GM23338 (cell line): ENCODE data around the gene GALK1. TPM values are rescaled to one million over a fixed set of nuclear protein-coding genes. Genes with fewer than 3 reads are reported as not detected.

Experiments used
- ATAC-seq: fragments of 200-7000 bp; cut with Tn5 transposase; 3 replicates; pipeline ENCODE4 v1.9.1; 2020
- DNase-seq: peaks from one replicate; pipeline ENCODE4 v3.0.0-alpha.2; 2015; ENCODE audit warnings: low spot score
- H2AFZ ChIP-seq: fragments of 200-600 bp; sonication (generic); 2 replicates; pipeline ENCODE4 v1.8.0; 2016; ENCODE audit warnings: antibody characterized with exemption, mild to moderate bottlenecking, moderate library complexity
- H3F3A ChIP-seq: fragments of 200-600 bp; sonication (generic); replicated peaks from 2 replicates; pipeline ENCODE4 v1.8.0; 2017; ENCODE audit warnings: antibody characterized with exemption, mixed run types, low read depth
- H3K27ac ChIP-seq: fragments of 200-600 bp; sonication (generic); 2 replicates; pipeline ENCODE4 v1.6.1; 2016; ENCODE audit warnings: low read depth
- H3K27me3 ChIP-seq: fragments of 200-600 bp; sonication (generic); 2 replicates; pipeline ENCODE4 v1.8.0; 2016; ENCODE audit warnings: mild to moderate bottlenecking, mixed run types, moderate library complexity; ENCODE audit not compliant: insufficient read depth
- H3K36me3 ChIP-seq: fragments of 200-600 bp; sonication (generic); 2 replicates; pipeline ENCODE4 v1.8.0; 2016; ENCODE audit warnings: mild to moderate bottlenecking; ENCODE audit not compliant: insufficient read depth
- H3K4me1 ChIP-seq: fragments of 200-600 bp; sonication (generic); 2 replicates; pipeline ENCODE4 v1.8.0; 2016; ENCODE audit warnings: mild to moderate bottlenecking, moderate library complexity; ENCODE audit not compliant: insufficient read depth
- H3K4me2 ChIP-seq: fragments of 200-600 bp; sonication (generic); 2 replicates; pipeline ENCODE4 v1.7.1; 2017; ENCODE audit warnings: mixed run types
- H3K4me3 ChIP-seq: fragments of 200-600 bp; sonication (generic); 2 replicates; pipeline ENCODE4 v1.6.1; 2016; ENCODE audit warnings: mixed run types
- H3K79me2 ChIP-seq: fragments of 200-600 bp; sonication (generic); replicated peaks from 2 replicates; pipeline ENCODE4 v1.8.0; 2017; ENCODE audit warnings: mild to moderate bottlenecking; ENCODE audit not compliant: insufficient read depth
- H3K9me2 ChIP-seq: fragments of 200-600 bp; sonication (generic); 2 replicates; pipeline ENCODE4 v1.8.0; 2017; ENCODE audit not compliant: insufficient read depth
- H4K20me1 ChIP-seq: fragments of 200-600 bp; sonication (generic); replicated peaks from 2 replicates; pipeline ENCODE4 v1.8.0; 2017; ENCODE audit warnings: mild to moderate bottlenecking; ENCODE audit not compliant: insufficient read depth
- H3K27ac Mint-ChIP-seq: 2 replicates; pipeline ENCODE4 v1.8.0; 2020; ENCODE audit warnings: inconsistent platforms, mild to moderate bottlenecking, moderate library complexity, mixed read lengths
- H3K27me3 Mint-ChIP-seq: 3 replicates; pipeline ENCODE4 v1.8.0; 2022; ENCODE audit warnings: low read depth, mild to moderate bottlenecking, moderate library complexity, mixed read lengths, inconsistent platforms; ENCODE audit not compliant: insufficient read depth, poor library complexity
- H3K36me3 Mint-ChIP-seq: 3 replicates; pipeline ENCODE4 v1.8.0; 2021; ENCODE audit warnings: low read depth, mild to moderate bottlenecking, inconsistent platforms, moderate library complexity, mixed read lengths
- H3K4me1 Mint-ChIP-seq: 3 replicates; pipeline ENCODE4 v1.8.0; 2020; ENCODE audit warnings: mild to moderate bottlenecking, inconsistent platforms, mixed read lengths
- H3K4me3 Mint-ChIP-seq: 3 replicates; pipeline ENCODE4 v1.8.0; 2021; ENCODE audit warnings: moderate library complexity, mild to moderate bottlenecking, inconsistent platforms, mixed read lengths
- H3K9me3 Mint-ChIP-seq: 3 replicates; pipeline ENCODE4 v1.8.0; 2020; ENCODE audit warnings: moderate library complexity, mild to moderate bottlenecking, inconsistent platforms, mixed read lengths
- CREB1 ChIP-seq: fragments of 250-450 bp; sonication (Bioruptor Pico); IDR thresholded peaks from 2 replicates; pipeline ENCODE4 v1.5.0; 2020; ENCODE audit warnings: low read depth, mild to moderate bottlenecking, moderate library complexity
- EZH2 ChIP-seq: fragments of 200-600 bp; sonication (generic); IDR thresholded peaks from one replicate; pipeline ENCODE4 v1.8.0; 2017; ENCODE audit warnings: antibody characterized with exemption, mild to moderate bottlenecking, low read depth; ENCODE audit not compliant: unreplicated experiment
- EZH2phosphoT487 ChIP-seq: fragments of 200-600 bp; sonication (generic); IDR thresholded peaks from one replicate; pipeline ENCODE4 v1.8.1; 2018; ENCODE audit warnings: antibody characterized with exemption; ENCODE audit not compliant: unreplicated experiment
- JUNB ChIP-seq: IDR thresholded peaks from one replicate; pipeline ENCODE4 v1.6.1; 2016; ENCODE audit warnings: antibody characterized with exemption; ENCODE audit not compliant: unreplicated experiment
- NANOG ChIP-seq: IDR thresholded peaks from 2 replicates; pipeline ENCODE4 v1.6.1; 2016; ENCODE audit warnings: antibody characterized with exemption, borderline replicate concordance
- POLR2AphosphoS5 ChIP-seq: IDR thresholded peaks from 2 replicates; pipeline ENCODE4 v1.6.1; 2016; ENCODE audit warnings: antibody characterized with exemption, low read depth
- STAT1 ChIP-seq: IDR thresholded peaks from one replicate; pipeline ENCODE4 v1.6.1; 2016; ENCODE audit warnings: antibody characterized with exemption; ENCODE audit not compliant: unreplicated experiment
- ZNF114 ChIP-seq: fragments of 250-450 bp; sonication (Bioruptor Pico); IDR thresholded peaks from 2 replicates; pipeline ENCODE4 v1.5.0; 2020; ENCODE audit warnings: mild to moderate bottlenecking, moderate library complexity
- ZNF331 ChIP-seq: fragments of 250-450 bp; sonication (Bioruptor Pico); IDR thresholded peaks from 2 replicates; pipeline ENCODE4 v1.5.0; 2020; ENCODE audit warnings: low read depth, mild to moderate bottlenecking, moderate library complexity
- polyA plus RNA-seq: library from polyadenylated mRNA; unstranded; fragments of >200 nt; fragmentation: Nextera tagmentation; extraction: Ambion mirVana; gene quantifications from 2 replicates; pipeline ENCODE4 v1.2.1, GENCODE V29; 2016
- total RNA-seq: library from RNA; depleted of rRNA; stranded (reverse); fragments of >200 nt; shearing (Covaris generic); gene quantifications from 2 replicates; pipeline ENCODE4 v1.2.3, GENCODE V29; 2014
- TF ChIP-seq, protein P1 (sequence below): IDR thresholded peaks from one replicate; pipeline ENCODE4 v1.6.1; 2018; ENCODE audit warnings: antibody characterized with exemption; ENCODE audit not compliant: unreplicated experiment
- TF ChIP-seq, protein P2 (sequence below): IDR thresholded peaks from 2 replicates; pipeline ENCODE4 v1.6.1; 2016; ENCODE audit warnings: antibody characterized with exemption
- TF ChIP-seq, protein P3 (sequence below): fragments of 250-450 bp; sonication (Bioruptor Pico); IDR thresholded peaks from 2 replicates; pipeline ENCODE4 v1.5.0; 2020; ENCODE audit warnings: mild to moderate bottlenecking, moderate library complexity
- TF ChIP-seq, protein P4 (sequence below), 2 experiments: fragments of 200-600 bp in 1 of 2; sonication (generic) in 1 of 2; conservative IDR thresholded peaks; 2 replicates each; pipeline versions ENCODE4 v1.5.1 to v1.6.1; 2016 to 2017; ENCODE audit warnings: antibody characterized with exemption in 2 of 2, low read depth in 2 of 2, mild to moderate bottlenecking in 2 of 2, moderate library complexity in 1 of 2

The GALK1 gene
- total and polyA plus RNA-seq, 2 experiments from 2014 or later, result 30.5 to 31.7 TPM

DNA sequence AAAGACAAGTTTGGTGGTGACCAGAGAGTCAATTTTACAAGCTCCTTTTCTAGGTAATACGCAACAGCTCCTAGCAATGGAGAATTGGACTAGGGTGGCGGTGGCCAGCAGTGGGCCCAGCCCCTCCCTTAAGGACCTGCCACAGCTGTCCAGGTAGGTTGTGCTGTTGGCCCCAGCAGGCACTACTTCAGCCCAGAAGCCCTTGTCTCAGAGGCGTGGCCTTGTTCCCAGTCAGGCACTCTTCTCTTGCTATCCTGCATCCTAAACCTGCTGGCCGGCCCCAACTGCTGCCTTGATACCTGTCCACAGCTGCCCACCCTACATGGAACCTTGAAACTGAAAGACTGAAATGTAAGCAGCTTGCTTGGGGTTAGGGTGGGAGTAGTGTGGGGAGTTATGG is 989 bp upstream of the GALK1 start:
- peaks cover 4% of the 10 kb centered on the region for H3F3A ChIP-seq
- no peak overlapping the region for H3K4me3 ChIP-seq
- no peak overlapping the region for H3K27ac ChIP-seq
- H3K36me3 ChIP-seq, result no peaks in the 10 kb centered on the region
- Mint-ChIP-seq H3K27me3 (peaks cover 16% of the 10 kb centered on the region), H3K9me3 (no peaks in the 10 kb centered on the region; the same call in 2 of the 3 replicates), H3K4me3 (peak overlapping the region; percentile 21; the same call in 1 of the 3 replicates), H3K27ac (no peak overlapping the region), H3K36me3 (no peaks in the 10 kb centered on the region; the same call in 2 of the 3 replicates), H3K4me1 (peaks cover 5% of the 10 kb centered on the region; the same call in 2 of the 3 replicates)
- ATAC-seq (peak; percentile 10; the same call in 2 of the 3 replicates), DNase-seq (no peak)
- 0 out of 2 replicates have a peak, but pooled peaks cover 3% of the 10 kb centered on the region for H4K20me1 ChIP-seq
- H2AFZ ChIP-seq, result no peak overlapping the region
- no peak overlapping the region for H3K4me2 ChIP-seq
- TF ChIP-seq ZNF331 (CRISPR knock-in tag) (no peak), POLR2AphosphoS5 (no peak), CREB1 (CRISPR knock-in tag) (no peak), STAT1 (no peak), EZH2phosphoT487 (no peak), NANOG (no peak), ZNF114 (CRISPR knock-in tag) (no peak), EZH2 (no peak), JUNB (no peak)
- TF ChIP-seq, protein P1, sequence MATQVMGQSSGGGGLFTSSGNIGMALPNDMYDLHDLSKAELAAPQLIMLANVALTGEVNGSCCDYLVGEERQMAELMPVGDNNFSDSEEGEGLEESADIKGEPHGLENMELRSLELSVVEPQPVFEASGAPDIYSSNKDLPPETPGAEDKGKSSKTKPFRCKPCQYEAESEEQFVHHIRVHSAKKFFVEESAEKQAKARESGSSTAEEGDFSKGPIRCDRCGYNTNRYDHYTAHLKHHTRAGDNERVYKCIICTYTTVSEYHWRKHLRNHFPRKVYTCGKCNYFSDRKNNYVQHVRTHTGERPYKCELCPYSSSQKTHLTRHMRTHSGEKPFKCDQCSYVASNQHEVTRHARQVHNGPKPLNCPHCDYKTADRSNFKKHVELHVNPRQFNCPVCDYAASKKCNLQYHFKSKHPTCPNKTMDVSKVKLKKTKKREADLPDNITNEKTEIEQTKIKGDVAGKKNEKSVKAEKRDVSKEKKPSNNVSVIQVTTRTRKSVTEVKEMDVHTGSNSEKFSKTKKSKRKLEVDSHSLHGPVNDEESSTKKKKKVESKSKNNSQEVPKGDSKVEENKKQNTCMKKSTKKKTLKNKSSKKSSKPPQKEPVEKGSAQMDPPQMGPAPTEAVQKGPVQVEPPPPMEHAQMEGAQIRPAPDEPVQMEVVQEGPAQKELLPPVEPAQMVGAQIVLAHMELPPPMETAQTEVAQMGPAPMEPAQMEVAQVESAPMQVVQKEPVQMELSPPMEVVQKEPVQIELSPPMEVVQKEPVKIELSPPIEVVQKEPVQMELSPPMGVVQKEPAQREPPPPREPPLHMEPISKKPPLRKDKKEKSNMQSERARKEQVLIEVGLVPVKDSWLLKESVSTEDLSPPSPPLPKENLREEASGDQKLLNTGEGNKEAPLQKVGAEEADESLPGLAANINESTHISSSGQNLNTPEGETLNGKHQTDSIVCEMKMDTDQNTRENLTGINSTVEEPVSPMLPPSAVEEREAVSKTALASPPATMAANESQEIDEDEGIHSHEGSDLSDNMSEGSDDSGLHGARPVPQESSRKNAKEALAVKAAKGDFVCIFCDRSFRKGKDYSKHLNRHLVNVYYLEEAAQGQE, result no peak
- TF ChIP-seq, protein P2, sequence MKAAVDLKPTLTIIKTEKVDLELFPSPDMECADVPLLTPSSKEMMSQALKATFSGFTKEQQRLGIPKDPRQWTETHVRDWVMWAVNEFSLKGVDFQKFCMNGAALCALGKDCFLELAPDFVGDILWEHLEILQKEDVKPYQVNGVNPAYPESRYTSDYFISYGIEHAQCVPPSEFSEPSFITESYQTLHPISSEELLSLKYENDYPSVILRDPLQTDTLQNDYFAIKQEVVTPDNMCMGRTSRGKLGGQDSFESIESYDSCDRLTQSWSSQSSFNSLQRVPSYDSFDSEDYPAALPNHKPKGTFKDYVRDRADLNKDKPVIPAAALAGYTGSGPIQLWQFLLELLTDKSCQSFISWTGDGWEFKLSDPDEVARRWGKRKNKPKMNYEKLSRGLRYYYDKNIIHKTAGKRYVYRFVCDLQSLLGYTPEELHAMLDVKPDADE, result no peak
- TF ChIP-seq, protein P3, sequence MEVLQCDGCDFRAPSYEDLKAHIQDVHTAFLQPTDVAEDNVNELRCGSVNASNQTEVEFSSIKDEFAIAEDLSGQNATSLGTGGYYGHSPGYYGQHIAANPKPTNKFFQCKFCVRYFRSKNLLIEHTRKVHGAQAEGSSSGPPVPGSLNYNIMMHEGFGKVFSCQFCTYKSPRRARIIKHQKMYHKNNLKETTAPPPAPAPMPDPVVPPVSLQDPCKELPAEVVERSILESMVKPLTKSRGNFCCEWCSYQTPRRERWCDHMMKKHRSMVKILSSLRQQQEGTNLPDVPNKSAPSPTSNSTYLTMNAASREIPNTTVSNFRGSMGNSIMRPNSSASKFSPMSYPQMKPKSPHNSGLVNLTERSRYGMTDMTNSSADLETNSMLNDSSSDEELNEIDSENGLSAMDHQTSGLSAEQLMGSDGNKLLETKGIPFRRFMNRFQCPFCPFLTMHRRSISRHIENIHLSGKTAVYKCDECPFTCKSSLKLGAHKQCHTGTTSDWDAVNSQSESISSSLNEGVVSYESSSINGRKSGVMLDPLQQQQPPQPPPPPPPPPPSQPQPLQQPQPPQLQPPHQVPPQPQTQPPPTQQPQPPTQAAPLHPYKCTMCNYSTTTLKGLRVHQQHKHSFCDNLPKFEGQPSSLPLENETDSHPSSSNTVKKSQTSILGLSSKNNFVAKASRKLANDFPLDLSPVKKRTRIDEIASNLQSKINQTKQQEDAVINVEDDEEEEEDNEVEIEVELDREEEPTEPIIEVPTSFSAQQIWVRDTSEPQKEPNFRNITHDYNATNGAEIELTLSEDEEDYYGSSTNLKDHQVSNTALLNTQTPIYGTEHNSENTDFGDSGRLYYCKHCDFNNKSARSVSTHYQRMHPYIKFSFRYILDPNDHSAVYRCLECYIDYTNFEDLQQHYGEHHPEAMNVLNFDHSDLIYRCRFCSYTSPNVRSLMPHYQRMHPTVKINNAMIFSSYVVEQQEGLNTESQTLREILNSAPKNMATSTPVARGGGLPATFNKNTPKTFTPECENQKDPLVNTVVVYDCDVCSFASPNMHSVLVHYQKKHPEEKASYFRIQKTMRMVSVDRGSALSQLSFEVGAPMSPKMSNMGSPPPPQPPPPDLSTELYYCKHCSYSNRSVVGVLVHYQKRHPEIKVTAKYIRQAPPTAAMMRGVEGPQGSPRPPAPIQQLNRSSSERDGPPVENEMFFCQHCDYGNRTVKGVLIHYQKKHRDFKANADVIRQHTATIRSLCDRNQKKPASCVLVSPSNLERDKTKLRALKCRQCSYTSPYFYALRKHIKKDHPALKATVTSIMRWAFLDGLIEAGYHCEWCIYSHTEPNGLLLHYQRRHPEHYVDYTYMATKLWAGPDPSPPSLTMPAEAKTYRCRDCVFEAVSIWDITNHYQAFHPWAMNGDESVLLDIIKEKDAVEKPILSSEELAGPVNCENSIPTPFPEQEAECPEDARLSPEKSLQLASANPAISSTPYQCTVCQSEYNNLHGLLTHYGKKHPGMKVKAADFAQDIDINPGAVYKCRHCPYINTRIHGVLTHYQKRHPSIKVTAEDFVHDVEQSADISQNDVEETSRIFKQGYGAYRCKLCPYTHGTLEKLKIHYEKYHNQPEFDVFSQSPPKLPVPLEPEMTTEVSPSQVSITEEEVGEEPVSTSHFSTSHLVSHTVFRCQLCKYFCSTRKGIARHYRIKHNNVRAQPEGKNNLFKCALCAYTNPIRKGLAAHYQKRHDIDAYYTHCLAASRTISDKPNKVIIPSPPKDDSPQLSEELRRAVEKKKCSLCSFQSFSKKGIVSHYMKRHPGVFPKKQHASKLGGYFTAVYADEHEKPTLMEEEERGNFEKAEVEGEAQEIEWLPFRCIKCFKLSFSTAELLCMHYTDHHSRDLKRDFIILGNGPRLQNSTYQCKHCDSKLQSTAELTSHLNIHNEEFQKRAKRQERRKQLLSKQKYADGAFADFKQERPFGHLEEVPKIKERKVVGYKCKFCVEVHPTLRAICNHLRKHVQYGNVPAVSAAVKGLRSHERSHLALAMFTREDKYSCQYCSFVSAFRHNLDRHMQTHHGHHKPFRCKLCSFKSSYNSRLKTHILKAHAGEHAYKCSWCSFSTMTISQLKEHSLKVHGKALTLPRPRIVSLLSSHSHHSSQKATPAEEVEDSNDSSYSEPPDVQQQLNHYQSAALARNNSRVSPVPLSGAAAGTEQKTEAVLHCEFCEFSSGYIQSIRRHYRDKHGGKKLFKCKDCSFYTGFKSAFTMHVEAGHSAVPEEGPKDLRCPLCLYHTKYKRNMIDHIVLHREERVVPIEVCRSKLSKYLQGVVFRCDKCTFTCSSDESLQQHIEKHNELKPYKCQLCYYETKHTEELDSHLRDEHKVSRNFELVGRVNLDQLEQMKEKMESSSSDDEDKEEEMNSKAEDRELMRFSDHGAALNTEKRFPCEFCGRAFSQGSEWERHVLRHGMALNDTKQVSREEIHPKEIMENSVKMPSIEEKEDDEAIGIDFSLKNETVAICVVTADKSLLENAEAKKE (CRISPR knock-in tag), result no peak
- TF ChIP-seq, protein P4, sequence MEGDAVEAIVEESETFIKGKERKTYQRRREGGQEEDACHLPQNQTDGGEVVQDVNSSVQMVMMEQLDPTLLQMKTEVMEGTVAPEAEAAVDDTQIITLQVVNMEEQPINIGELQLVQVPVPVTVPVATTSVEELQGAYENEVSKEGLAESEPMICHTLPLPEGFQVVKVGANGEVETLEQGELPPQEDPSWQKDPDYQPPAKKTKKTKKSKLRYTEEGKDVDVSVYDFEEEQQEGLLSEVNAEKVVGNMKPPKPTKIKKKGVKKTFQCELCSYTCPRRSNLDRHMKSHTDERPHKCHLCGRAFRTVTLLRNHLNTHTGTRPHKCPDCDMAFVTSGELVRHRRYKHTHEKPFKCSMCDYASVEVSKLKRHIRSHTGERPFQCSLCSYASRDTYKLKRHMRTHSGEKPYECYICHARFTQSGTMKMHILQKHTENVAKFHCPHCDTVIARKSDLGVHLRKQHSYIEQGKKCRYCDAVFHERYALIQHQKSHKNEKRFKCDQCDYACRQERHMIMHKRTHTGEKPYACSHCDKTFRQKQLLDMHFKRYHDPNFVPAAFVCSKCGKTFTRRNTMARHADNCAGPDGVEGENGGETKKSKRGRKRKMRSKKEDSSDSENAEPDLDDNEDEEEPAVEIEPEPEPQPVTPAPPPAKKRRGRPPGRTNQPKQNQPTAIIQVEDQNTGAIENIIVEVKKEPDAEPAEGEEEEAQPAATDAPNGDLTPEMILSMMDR (conservative IDR thresholded peaks at IDR 0.05; ENCODE audit: low read depth in 2 of 2), result no peak
- no peaks in the 10 kb centered on the region for H3K9me2 ChIP-seq
- H3K27me3 ChIP-seq, result no peaks in the 10 kb centered on the region
- no peaks in the 10 kb centered on the region for H3K79me2 ChIP-seq
- peaks cover 3% of the 10 kb centered on the region; the same call in 1 of the 2 replicates for H3K4me1 ChIP-seq
